Stimulated activated CD8-positive, alpha-beta memory T cell treated with anti-CD3 and anti-CD28 coated beads, Interleukin-12 subunit alpha, Interleukin-12 subunit beta, amount 100 ng/mL, for 24 hours (primary cell): ENCODE measurements around the gene HS6ST3.

Source experiments
- DNase-seq: peaks from one replicate; pipeline ENCODE4 v3.0.0-alpha.2; 2020; ENCODE audit errors: extremely low read depth

Gene HS6ST3

GRCh38 chr13:96652506-96652905 lies 562.6 kb downstream of the HS6ST3 start:
- DNase-seq, result no peak

DNA sequence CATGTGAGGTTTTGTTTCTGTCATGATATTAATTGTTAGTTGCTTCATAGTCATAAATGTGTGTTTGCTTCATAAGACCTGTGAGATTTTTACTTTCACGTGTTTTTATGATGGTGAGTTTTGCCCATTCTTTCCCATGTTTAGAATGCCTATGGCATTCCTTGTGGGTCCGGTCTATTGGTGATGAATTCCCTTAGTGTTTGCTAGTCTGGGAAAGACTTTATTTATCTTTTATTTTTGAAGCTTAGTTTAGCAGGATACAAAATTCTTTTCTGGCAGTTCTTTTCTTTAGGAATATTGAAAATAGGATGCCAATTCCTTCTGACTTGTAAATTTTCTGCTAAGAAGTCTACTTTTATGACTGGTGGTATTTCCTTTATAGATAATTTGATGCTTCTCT lies 571.7 kb downstream of the HS6ST3 start:
- no peak for DNase-seq

- no peak for DNase-seq
Measured at GRCh38 chr13:96662036-96662435, 572.1 kb downstream of the HS6ST3 start.

DNA sequence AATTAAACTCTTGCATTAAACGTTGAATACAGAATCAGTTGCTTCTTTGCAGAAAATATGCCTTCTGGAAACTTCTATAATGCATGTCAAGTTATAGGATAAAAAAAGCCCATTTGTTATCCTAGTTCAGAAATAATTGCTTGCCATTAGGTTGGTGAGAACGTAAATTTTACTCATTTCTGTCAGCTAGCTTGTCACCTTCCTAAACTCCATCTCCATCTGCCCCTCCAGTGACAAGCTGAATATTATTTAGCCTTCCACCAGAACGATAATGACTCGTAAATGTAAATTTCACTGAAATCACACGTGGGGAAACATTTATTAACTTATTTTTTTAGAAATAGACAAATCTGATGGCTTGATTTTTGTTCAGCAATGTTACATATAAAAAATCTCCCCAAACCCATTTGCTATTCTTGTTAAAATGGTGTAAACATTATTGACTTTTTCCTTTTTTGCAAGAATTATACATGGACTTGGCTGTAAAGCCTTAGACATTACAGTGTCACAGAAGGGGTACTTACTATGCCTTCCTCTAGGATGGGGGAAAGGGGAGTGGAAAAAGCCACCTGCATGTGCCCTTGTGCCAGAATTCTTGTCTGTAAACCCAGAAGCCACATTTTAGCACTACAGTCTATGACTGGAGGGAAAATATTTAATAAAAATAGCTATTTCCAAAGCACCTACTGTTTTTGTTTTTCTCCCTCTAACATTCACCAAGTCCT lies 577.5 kb downstream of the HS6ST3 start:
- no peak for DNase-seq

- no peak for DNase-seq
Measured at GRCh38 chr13:96671073-96671472, 581.2 kb downstream of the HS6ST3 start.

- no peak for DNase-seq
Measured at GRCh38 chr13:96672016-96672415, 582.1 kb downstream of the HS6ST3 start.

- DNase-seq, result no peak
Measured at GRCh38 chr13:96673825-96674224, 583.9 kb downstream of the HS6ST3 start.

DNA sequence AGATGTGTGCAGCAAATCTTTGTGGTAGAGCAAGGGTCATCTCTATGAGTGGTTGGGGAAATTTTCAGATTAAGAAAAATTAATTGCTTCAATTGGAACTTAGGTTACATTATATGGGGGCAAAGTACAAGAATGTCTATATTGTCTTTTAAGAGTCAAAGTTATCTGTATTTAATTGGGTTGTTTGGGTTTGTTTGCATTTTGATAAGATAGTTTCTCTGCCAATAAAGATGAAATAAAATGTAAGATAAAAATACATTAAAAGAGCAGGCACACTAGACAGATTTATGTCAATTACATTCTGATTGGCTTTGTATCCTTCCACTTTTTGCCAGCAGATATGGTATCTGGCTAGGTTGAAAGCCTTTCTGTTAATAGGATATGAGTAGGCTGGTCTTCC lies 587.1 kb downstream of the HS6ST3 start:
- no peak for DNase-seq

DNA sequence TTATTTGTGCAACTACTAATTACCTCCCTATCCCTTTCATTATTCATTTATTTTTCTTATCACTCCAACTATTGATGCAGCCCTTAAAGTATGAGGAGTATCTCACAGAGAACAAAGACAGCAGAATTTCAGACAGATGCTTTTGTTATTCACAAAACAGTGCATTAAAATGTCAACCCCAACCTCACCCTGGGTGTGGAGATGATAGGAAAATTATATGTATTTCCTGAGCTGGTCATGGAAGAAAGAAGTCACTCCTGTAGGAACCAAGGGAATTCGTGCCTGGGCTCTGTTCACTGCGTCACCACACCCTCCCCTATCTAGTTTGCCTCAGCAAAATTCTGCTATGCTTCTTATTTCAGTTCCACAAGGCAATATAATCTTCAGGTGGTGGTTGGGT lies 588.9 kb downstream of the HS6ST3 start:
- no peak for DNase-seq

DNA sequence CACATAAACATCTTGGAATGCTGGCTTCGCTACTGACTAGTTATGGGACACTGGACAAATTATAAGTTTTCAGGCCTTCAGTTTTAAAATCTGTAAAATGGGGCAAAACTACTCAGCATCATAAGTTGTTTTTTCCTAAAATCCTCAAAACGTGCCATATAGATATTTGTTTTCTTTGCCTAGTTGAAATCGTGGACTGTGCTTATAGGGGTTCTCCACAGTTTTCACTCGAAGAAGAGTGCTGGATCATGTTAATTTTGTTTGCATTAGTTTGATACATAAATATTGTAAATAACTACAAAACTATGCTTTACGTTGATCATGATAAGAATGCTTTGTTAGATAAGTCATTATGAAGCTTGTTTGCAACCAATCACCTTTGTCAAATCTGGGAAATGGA lies 591.0 kb downstream of the HS6ST3 start:
- DNase-seq, result no peak

DNA sequence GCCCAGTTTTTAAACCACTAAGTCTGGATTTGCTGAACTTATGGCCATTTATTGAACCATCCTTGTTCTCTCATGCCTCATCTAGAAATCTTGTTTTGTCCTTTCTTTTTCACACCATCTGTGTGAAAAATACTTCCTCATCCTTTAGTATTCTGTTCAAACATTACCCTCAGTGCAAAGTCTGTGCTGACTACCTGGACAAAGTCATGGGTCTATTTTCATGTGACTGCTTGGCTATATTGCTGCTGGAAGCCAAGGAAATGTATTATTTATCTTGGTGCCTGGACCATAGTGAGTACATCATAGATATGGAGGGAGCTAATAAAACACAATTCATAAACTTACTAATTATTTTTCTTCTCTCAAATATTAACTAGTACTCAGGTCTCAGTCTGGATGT lies 591.9 kb downstream of the HS6ST3 start:
- no peak for DNase-seq

DNA sequence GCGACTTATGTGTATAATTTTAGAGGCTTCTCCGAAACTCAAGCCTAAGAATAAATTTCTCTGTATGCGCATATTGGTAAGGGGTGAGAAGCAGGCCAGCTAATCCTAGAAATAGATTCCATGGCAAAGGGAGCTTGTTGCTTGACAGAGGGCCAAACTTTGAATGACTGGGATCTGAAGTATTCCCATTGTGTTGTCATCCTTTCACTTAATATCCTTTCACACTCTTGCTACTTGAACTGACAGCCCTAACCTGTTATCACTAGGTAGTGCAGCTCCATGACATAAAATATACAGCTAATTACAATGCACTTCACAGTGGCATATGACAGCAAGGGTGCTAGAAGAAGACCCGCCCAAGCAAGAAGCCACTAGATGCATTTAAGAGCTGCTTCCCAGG lies 594.6 kb downstream of the HS6ST3 start:
- DNase-seq, result no peak

DNA sequence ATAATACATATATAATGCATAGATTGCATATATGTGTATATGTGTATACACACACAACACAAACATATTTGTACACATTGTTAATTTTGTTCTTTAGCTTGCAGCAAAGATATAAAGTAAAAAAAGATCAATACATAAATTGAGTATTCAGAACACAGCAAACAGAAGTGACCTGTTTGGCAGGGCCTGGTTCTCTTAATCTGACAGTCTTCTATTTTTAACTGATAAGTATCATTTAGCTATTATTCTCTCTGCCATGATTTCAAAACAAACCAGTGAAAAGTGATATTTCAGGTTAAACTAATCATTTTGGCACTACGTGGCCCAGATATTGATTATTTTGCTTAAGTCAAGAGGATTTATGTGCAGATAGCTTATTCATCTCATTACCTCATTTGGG lies 595.0 kb downstream of the HS6ST3 start:
- DNase-seq, result no peak

DNA sequence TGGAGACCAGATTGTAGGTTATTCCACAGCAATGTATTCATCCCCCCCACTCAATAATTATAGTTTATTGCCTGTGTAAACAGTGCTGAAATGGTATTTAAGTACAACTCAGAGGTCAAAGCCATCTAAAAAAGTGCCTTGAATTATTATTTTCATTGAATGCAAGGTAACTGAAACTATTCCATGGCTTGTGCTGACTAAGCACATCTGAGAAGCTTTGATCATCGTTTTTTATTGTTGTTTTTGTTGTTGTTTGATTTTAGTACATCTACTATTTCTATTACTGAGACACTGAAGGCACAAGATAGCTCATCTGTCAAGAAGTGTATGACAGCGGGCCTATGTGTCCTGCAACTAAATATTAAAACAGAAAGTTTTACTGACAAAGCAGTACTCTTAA lies 596.4 kb downstream of the HS6ST3 start:
- DNase-seq, result no peak

DNA sequence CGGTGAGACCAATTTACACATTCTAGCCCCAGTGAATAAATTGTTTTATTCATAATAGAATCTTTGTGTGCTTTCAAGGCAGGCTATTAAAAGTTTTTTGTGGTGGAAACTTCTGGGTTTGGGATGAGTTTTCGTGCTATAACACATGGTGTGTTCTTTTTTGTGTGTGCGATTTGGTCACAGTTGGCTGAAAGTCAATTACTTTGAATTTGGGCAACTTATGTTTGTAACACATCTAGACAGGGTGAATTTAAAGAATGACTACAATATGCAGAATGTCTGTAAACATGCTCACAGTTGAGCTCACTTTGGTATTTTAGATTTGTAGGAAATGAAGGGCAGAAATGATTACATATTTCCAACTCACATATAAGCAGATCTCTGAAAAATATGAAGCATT lies 597.3 kb downstream of the HS6ST3 start:
- no peak for DNase-seq

- DNase-seq, result no peak
Measured at GRCh38 chr13:96690998-96691397, 601.1 kb downstream of the HS6ST3 start.

- no peak for DNase-seq
Measured at GRCh38 chr13:96696389-96696900, 606.5 kb downstream of the HS6ST3 start.

DNA sequence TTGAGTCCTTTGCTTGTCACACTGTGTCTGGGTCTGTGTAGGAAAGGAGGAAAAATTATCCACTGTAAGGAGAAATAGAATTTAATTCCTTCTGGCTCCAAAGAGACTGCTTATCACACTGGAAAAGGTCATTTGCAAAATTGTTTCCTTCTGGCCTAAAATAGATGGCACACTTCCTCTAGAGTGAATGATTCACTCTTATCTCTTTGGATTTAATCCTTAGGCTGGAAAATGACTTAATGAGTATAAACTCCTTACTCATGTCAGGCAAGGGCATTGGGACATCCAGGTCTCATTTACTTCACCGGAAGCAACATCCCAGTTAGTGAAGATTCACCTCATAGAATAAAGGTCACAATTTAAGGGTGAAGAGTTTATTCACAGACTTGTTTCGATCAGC lies 610.8 kb downstream of the HS6ST3 start:
- DNase-seq, result no peak

GRCh38 chr13:96707146-96707545 lies 617.2 kb downstream of the HS6ST3 start:
- no peak for DNase-seq

DNA sequence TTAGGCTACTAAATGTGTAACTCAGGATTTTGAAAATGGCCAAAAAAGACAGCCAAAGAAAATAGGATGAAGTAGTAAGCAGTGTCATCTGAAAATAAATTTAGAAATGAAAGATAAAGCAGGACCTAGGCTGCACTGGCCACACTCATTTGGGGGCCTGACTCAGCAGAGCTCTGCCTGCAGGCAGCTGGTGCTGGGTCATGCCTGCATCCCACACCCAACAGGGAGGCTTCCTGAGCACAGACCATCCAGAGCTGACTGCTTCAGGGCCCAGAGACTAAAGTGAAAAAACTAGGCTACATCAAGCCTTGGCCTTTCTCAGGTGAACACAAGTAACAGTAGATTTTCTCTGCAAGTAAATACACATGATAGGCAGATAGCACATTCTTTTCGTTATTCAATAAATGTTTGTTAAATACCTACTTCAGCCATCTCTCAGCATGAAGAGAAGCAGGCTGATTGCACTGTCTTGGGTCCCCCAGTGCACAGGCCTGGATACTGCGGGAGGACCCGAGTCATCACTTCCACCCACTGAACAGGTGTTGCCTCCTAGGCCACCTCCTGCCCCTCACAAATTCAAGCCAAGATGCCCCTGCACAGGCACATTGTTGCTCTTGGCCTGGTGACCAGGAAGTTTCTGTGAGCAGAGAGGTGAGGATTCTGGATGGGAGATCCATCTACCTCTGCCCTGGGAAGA lies 620.4 kb downstream of the HS6ST3 start:
- DNase-seq, result no peak

- DNase-seq, result no peak
Measured at GRCh38 chr13:96720446-96720845, 630.5 kb downstream of the HS6ST3 start.

DNA sequence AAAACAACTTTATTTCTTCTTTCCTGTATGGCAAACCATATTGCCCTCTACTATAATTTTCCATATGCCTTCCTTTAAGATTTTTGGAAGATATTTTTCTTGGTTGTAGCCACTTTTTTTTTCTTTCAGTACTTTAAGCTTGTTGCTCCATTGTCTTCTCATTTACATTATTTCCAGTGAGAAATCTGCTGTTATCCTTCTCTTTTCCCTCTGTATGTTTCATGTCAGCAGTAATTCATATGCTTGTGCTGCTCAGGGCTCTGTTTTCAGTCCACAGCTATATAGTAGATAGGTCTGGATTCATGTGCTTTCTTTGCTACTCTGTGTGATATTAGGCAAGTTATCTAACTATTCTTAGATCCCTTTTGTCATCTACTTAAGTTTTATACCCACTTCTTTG lies 636.7 kb downstream of the HS6ST3 start:
- DNase-seq, result no peak

DNA sequence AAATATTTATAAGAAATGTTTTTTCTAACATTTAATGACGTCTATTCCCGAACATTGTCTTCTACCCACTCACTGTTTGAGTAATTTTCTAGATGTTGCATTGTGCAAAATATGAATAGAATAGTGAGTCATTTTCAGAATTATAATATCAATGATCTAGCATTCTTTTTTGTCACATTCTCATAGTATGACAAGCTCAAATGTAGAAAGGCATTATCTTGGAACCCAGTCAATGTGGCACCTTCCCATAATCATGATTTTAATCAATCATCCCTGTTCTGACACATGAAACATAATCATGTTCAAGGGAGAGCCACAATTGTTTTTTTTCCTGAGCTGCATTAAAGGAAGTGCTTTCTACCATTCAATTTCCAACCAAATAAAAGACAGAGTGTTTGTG lies 638.6 kb downstream of the HS6ST3 start:
- DNase-seq, result no peak
